ENCODE measurements around the gene FRMPD2. TPM values are rescaled to one million over a fixed set of nuclear protein-coding genes. Genes with fewer than 3 reads are reported as not detected.

The FRMPD2 gene
- total and polyA plus RNA-seq, 3 donors from 2014 or later: 6.4 to 18.7 (median 8.3) TPM

DNA sequence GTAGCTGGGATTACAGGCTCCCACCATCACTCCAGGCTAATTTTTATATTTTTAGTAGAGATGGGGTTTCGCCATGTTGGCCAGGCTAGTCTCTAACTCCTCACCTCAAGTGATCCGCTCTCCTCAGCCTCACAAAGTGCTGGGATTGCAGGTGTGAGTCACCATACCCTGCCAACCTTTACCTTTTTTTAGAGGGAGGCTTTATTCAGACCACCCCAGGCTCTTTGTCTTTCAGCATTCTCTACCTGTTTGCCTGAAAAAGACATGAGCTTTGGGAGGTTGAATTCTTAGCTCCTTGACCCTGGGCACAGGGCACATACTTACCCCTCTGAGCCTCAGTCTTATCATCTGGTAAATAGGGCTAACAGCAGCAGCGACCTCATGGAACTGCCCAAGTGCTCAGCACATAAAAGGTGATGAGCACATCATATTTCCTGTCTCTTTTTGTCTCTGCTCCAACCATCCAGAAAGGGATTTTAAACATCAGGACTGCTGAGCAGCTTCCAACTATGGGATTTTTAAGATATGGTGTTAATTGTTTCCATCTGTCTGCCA is 17.0 kb downstream of the FRMPD2 start:
- H3K27me3 ChIP-seq: no peaks in the 10 kb centered on the region
- TF ChIP-seq POLR2A (IDR thresholded peaks at IDR 0.05): no peak
- TF ChIP-seq, protein P1, sequence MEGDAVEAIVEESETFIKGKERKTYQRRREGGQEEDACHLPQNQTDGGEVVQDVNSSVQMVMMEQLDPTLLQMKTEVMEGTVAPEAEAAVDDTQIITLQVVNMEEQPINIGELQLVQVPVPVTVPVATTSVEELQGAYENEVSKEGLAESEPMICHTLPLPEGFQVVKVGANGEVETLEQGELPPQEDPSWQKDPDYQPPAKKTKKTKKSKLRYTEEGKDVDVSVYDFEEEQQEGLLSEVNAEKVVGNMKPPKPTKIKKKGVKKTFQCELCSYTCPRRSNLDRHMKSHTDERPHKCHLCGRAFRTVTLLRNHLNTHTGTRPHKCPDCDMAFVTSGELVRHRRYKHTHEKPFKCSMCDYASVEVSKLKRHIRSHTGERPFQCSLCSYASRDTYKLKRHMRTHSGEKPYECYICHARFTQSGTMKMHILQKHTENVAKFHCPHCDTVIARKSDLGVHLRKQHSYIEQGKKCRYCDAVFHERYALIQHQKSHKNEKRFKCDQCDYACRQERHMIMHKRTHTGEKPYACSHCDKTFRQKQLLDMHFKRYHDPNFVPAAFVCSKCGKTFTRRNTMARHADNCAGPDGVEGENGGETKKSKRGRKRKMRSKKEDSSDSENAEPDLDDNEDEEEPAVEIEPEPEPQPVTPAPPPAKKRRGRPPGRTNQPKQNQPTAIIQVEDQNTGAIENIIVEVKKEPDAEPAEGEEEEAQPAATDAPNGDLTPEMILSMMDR (IDR thresholded peaks at IDR 0.05): no peak
- WGBS, 2 donors: 87 to 88% methylated on average over 3 of the region's 3 CpGs
- H3K4me3 ChIP-seq: no peak overlapping the region
- no peaks in the 10 kb centered on the region for H3K4me1 ChIP-seq
- H3K36me3 ChIP-seq (ENCODE audit: low read depth, missing control alignments): no peaks in the 10 kb centered on the region
- no peaks in the 10 kb centered on the region for H3K9me3 ChIP-seq
- no peak overlapping the region for H3K27ac ChIP-seq
- no peak for DNase-seq
- intact Hi-C loops (cut with DNase I; ENCODE audit: low total_unique reads): no loop called here

DNA sequence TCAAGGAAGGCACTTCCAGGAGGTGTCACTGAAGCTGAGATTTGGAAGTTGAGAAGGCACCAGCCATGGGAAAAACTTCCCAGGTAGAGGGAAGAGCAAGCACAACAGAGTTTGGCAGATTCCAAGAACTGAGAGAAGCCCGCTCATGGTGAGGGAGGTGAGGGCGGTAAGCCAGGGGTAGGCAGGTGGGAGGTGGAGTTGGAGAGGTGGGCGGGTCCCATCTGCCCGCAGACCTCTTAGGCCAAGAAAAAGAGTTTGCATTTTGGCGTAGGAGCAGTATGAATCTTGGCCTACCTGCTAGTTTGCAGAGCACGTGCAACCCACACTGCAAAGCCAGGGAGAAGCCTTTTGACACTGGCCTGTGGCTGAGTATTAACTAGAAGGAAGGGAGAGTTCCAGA is 18.8 kb downstream of the FRMPD2 start:
- WGBS, 2 donors: 92 to 93% methylated on average over 6 of the region's 6 CpGs
- intact Hi-C loops (cut with DNase I; ENCODE audit: low total_unique reads): no loop called here
- no peaks in the 10 kb centered on the region for H3K4me1 ChIP-seq

DNA sequence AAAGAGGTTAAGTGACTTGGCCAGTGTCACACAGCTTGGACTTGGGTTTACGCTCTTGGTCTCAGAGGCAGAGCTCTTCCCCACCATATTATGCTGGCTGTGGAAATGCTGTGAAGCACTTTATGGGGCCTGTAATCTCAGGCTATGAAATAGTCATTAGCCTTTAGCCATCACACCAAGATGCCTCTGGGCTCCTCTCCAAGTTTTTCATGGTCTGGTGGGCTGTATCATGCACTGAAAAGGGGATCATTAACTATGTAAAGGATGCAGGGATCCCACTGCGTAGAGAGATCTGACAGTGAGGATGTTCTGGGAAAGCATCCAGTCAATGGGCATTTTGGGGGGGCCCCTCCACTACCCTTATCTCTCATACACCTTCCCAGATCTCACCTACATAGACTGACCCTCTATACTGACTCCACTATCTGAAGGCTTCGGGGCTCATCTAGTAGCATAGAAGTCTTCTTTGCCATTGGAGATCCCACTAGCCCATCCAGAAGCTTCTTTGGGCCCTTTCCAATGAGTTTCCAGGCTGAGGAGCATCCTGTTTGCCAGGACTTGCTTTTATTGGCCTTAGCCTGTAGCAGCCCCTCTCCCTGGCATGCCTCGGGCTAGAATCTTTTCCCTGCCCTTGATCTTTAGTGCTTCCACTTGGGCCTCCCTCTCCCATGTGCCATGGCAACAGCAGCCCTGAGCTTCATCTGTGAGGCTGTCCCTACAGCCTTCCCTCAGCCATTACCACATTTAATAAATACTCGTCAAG is 19.6 kb downstream of the FRMPD2 start:
- no peaks in the 10 kb centered on the region for H3K36me3 ChIP-seq (ENCODE audit: low read depth, missing control alignments)
- H3K9me3 ChIP-seq: no peaks in the 10 kb centered on the region
- no peak for DNase-seq
- H3K27ac ChIP-seq: no peak overlapping the region
- intact Hi-C loops (cut with DNase I; ENCODE audit: low total_unique reads): no loop called here
- no peaks in the 10 kb centered on the region for H3K27me3 ChIP-seq
- TF ChIP-seq, protein P1 (IDR thresholded peaks at IDR 0.05): no peak
- TF ChIP-seq POLR2A (IDR thresholded peaks at IDR 0.05): no peak
- H3K4me3 ChIP-seq: no peak overlapping the region
- no peaks in the 10 kb centered on the region for H3K4me1 ChIP-seq
- WGBS, 2 donors: 87 to 94% methylated on average over 5 of the region's 5 CpGs

More for the DNA sequence above, 18.8 kb downstream of the FRMPD2 start:
- TF ChIP-seq POLR2A (IDR thresholded peaks at IDR 0.05): no peak
- TF ChIP-seq, protein P1 (IDR thresholded peaks at IDR 0.05): no peak
- Histone ChIP-seq H3K27ac (no peak overlapping the region), H3K9me3 (no peaks in the 10 kb centered on the region), H3K27me3 (no peaks in the 10 kb centered on the region), H3K4me3 (no peak overlapping the region), H3K36me3 (ENCODE audit: low read depth, missing control alignments) (no peaks in the 10 kb centered on the region)
- no peak for DNase-seq

DNA sequence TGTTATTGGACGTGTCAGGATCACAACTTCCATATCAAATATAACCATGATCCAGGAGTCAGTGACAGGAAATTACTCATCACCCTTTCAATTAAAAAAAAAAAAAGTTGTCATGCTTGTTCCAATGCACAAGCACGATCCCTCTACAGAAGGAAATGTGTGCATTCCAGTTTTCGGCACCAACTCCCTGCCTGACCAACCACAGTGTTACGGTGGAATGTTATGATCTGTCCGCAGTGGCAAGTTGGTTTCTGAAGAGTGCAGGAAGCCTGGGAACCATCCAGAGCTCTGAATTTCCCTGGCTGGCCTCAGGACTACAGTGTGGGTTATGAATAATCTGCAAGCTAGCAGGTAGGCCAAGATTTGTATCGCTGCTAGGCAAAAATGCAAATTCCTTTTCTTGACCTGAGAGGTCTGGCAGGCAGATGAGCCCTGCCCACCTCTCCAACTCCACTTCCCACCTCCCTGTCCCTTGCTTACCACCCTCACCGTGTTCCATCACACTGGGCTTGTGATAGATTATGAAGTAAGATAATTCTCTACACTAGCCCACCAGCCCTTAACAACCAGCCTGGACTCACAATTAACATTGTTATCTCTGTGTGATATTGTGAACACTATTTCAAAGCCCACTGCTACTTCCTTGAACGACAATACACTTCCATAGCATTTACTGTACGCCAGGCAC is 20.4 kb downstream of the FRMPD2 start:
- no peaks in the 10 kb centered on the region for H3K27me3 ChIP-seq
- no peak overlapping the region for H3K27ac ChIP-seq
- no peaks in the 10 kb centered on the region for H3K36me3 ChIP-seq (ENCODE audit: low read depth, missing control alignments)
- TF ChIP-seq, protein P1 (IDR thresholded peaks at IDR 0.05): no peak
- TF ChIP-seq POLR2A (IDR thresholded peaks at IDR 0.05): no peak
- H3K4me1 ChIP-seq: no peaks in the 10 kb centered on the region
- 89% methylated on average over 9 of the region's 9 CpGs for WGBS, 2 donors
- no peak overlapping the region for H3K4me3 ChIP-seq
- intact Hi-C loops (cut with DNase I; ENCODE audit: low total_unique reads): no loop called here
- H3K9me3 ChIP-seq: no peaks in the 10 kb centered on the region
- no peak for DNase-seq
